Right cardiac atrium (tissue), 5 donors: ENCODE data around the gene GSS. TPM values are rescaled to one million over a fixed set of nuclear protein-coding genes. Genes with fewer than 3 reads are reported as not detected.

Experiments
- ATAC-seq, 2 donors: fragments of 200-7000 bp; cut with Tn5 transposase; one replicate each; pipeline versions ENCODE4 v1.8.0 to v1.9.1; 2020; ENCODE audit warnings: moderate library complexity in 2 of 2, mild to moderate bottlenecking in 1 of 2
- DNase-seq, 3 donors: peaks; one replicate each; pipeline ENCODE4 v3.0.0-alpha.2; 2020
- H3K27ac ChIP-seq: one replicate; pipeline ENCODE4 v1.5.1; 2013; ENCODE audit warnings: mild to moderate bottlenecking, low read length, control low read depth, moderate library complexity
- H3K27me3 ChIP-seq: one replicate; pipeline ENCODE4 v1.6.1; 2013; ENCODE audit not compliant: control insufficient read depth, insufficient read depth
- H3K4me1 ChIP-seq: one replicate; pipeline ENCODE4 v1.6.1; 2013; ENCODE audit warnings: low read length; ENCODE audit not compliant: control insufficient read depth, insufficient read depth
- H3K4me3 ChIP-seq: one replicate; pipeline ENCODE4 v1.5.1; 2013; ENCODE audit warnings: low read length, control low read depth
- H3K9me3 ChIP-seq: one replicate; pipeline ENCODE4 v1.6.1; 2013; ENCODE audit warnings: low read length; ENCODE audit not compliant: control insufficient read depth
- WGBS: extraction: QIAGEN DNeasy Blood & Tissue Kit; methylation state at CpG from one replicate; pipeline ENCODE4 v1.1.7; 2013; 5-methylcytosine and 5-hydroxymethylcytosine counted together
- intact Hi-C, 4 donors: fragments of 100-400 bp; cut with DNase I; formaldehyde crosslinking; loops; one replicate each; pipeline versions ENCODE4 v1.11.0 to v1.14.0; 2022 to 2023
- polyA plus RNA-seq: library from polyadenylated mRNA; stranded (reverse); fragments of 200-250 nt; gene quantifications from one replicate; pipeline ENCODE4 v1.2.3, GENCODE V29; 2013
- total RNA-seq, 4 donors: library from RNA; stranded (reverse); fragmentation: NEBNext Ultra II Directional; extraction: Animal tissue kit (Norgen Biotek cat#: 25700); gene quantifications; one replicate each; pipeline ENCODE4 v1.2.1, GENCODE V29; 2021
- donor health status: healthy with polysubstance abuse.
- donor health status: DM: no; HTN: yes; CAD: no.
- donor health status: DM: no; HTN: no; CAD: no.
- donor health status: DM: no; HTN: yes; CAD: no; lungs with severe emphysema.
- donor health status: DM: yes; HTN: yes; CAD: no.

GSS gene
- total and polyA plus RNA-seq, 5 donors, result 23.6 to 37.7 (median 27.0) TPM

DNA sequence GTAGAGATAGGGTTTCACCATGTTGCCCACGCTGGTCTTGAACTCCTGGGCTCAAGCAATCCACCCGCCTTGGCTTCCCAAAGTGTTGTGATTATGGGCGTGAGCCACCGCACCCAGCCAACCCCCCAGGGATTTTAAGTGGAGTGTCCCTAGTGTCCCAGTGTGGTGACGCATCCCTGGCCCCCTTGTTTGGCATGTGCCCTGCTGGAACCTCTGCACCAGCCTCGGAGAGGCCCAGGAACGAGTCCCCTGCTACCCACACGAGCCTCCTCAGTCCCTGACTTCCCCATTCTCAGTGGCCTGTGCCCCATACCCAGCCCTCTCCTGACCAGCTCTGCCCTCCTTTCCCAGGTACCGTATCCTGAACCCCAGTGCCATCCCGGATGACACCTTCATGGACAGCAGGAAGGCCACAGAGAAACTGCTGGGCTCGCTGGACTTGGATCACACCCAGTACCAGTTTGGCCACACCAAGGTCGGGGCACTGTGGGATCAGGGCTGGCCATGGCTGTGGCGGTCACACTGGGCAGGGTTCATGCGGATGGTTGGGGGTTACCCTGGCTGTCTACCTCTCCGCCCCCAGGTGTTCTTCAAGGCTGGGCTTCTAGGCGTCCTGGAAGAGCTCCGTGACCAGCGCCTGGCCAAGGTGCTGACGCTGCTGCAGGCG is 37.3 kb upstream of the GSS start:
- peak in 2 of 3 donors; percentile 33 to 49 for DNase-seq

DNA sequence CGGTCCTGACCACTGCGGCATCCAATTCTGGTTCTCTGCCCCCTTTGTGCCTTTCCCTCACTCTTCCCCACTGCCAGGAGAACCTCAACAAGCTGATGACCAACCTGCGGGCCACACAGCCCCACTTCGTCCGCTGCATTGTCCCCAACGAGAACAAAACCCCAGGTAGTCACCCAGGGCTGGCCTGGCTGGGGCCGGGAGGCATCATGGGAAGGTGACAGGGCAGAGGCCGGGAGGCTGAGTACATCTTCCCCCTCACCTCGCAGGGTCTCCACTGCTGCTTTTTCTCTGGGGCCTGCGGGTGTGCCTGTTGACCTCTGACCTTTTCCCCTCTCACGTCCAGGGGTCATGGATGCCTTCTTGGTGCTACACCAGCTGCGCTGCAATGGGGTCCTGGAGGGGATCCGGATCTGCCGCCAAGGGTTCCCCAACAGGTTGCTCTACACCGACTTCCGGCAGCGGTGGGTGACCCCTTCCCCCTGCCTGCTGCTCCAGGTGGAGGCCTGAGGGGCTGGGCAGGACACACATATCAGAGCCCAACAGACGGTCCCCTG is 35.1 kb upstream of the GSS start:
- Histone ChIP-seq H3K4me3 (no peak overlapping the region), H3K27ac (no peak overlapping the region), H3K27me3 (no peaks in the 10 kb centered on the region), H3K9me3 (no peaks in the 10 kb centered on the region), H3K4me1 (no peaks in the 10 kb centered on the region)
- ATAC-seq (no peak), DNase-seq (peak in 1 of 3 donors; percentile 40)
- intact Hi-C loops, result no loop called here
- WGBS, result 78% methylated on average over 18 of the region's 18 CpGs

More for the DNA sequence above, 37.3 kb upstream of the GSS start:
- intact Hi-C loops, result no loop called here
- Histone ChIP-seq H3K4me1 (no peaks in the 10 kb centered on the region), H3K9me3 (no peaks in the 10 kb centered on the region), H3K4me3 (no peak overlapping the region), H3K27me3 (no peaks in the 10 kb centered on the region), H3K27ac (no peak overlapping the region)
- WGBS, result 91% methylated on average over 20 of the region's 20 CpGs
- ATAC-seq, result no peak

- no peaks in the 10 kb centered on the region for H3K4me1 ChIP-seq
- DNase-seq, result no peak
- WGBS, result 75% methylated on average over 11 of the region's 11 CpGs
- no peaks in the 10 kb centered on the region for H3K9me3 ChIP-seq
- intact Hi-C loops, result no loop called here
- no peak for ATAC-seq
- no peaks in the 10 kb centered on the region for H3K27me3 ChIP-seq
- H3K27ac ChIP-seq, result no peak overlapping the region
- H3K4me3 ChIP-seq, result no peak overlapping the region
These were observed 34.6 kb upstream of the GSS start for GRCh38 chr20:34990231-34990630.

DNA sequence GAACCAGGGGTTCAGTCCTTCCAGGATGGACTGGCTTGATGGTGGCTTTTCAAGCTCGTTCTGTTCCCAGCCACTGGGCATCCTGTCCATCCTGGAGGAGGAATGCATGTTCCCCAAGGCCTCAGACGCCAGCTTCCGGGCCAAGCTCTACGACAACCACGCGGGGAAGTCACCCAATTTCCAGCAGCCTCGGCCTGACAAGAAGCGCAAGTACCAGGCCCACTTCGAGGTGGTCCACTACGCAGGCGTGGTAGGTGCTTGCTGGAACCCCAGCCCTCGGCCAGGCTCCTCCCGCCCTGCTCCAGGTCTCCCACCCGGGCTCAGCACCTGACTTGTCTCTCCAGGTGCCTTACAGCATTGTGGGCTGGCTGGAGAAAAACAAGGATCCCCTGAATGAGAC is 34.1 kb upstream of the GSS start:
- 88% methylated on average over 14 of the region's 14 CpGs for WGBS
- Histone ChIP-seq H3K27me3 (no peaks in the 10 kb centered on the region), H3K4me3 (no peak overlapping the region), H3K4me1 (no peaks in the 10 kb centered on the region), H3K27ac (no peak overlapping the region), H3K9me3 (no peaks in the 10 kb centered on the region)
- intact Hi-C loops, result no loop called here
- peak in 1 of 3 donors; percentile 37 for DNase-seq
- ATAC-seq, result no peak

- Histone ChIP-seq H3K27ac (no peak overlapping the region), H3K27me3 (no peaks in the 10 kb centered on the region), H3K9me3 (no peaks in the 10 kb centered on the region), H3K4me3 (no peak overlapping the region), H3K4me1 (no peaks in the 10 kb centered on the region)
- WGBS, result 84% methylated on average over 4 of the region's 4 CpGs
- no peak for ATAC-seq
- intact Hi-C loops, result no loop called here
- peak in 1 of 3 donors; percentile 22 for DNase-seq
These were observed 33.5 kb upstream of the GSS start for GRCh38 chr20:34989118-34989517.

GRCh38 chr20:34988191-34988540 is 32.6 kb upstream of the GSS start:
- WGBS, result 67% methylated on average over 12 of the region's 12 CpGs
- Histone ChIP-seq H3K4me1 (no peaks in the 10 kb centered on the region), H3K4me3 (no peak overlapping the region), H3K9me3 (no peaks in the 10 kb centered on the region), H3K27ac (no peak overlapping the region), H3K27me3 (no peaks in the 10 kb centered on the region)
- intact Hi-C loops, result no loop called here
- DNase-seq (peak in 1 of 3 donors; percentile 18), ATAC-seq (no peak)

- H3K27me3 ChIP-seq, result no peaks in the 10 kb centered on the region
- no peak overlapping the region for H3K27ac ChIP-seq
- peak in 2 of 3 donors; percentile 57 to 67 for DNase-seq
- no peaks in the 10 kb centered on the region for H3K4me1 ChIP-seq
- WGBS, result 63% methylated on average over 15 of the region's 15 CpGs
- no peak for ATAC-seq
- intact Hi-C loops, result no loop called here
- H3K4me3 ChIP-seq, result no peak overlapping the region
- H3K9me3 ChIP-seq, result no peaks in the 10 kb centered on the region
These were observed 31.9 kb upstream of the GSS start for GRCh38 chr20:34987288-34988190.

GRCh38 chr20:34986311-34987287 is 31.0 kb upstream of the GSS start:
- 65% methylated on average over 24 of the region's 24 CpGs for WGBS
- no peaks in the 10 kb centered on the region for H3K9me3 ChIP-seq
- intact Hi-C loops, result no loop called here
- H3K27me3 ChIP-seq, result no peaks in the 10 kb centered on the region
- H3K27ac ChIP-seq, result no peak overlapping the region
- DNase-seq (peak; percentile 18 to 56 (median 55)), ATAC-seq (peak in 1 of 2 donors; percentile 2)
- H3K4me3 ChIP-seq, result no peak overlapping the region
- no peaks in the 10 kb centered on the region for H3K4me1 ChIP-seq

DNA sequence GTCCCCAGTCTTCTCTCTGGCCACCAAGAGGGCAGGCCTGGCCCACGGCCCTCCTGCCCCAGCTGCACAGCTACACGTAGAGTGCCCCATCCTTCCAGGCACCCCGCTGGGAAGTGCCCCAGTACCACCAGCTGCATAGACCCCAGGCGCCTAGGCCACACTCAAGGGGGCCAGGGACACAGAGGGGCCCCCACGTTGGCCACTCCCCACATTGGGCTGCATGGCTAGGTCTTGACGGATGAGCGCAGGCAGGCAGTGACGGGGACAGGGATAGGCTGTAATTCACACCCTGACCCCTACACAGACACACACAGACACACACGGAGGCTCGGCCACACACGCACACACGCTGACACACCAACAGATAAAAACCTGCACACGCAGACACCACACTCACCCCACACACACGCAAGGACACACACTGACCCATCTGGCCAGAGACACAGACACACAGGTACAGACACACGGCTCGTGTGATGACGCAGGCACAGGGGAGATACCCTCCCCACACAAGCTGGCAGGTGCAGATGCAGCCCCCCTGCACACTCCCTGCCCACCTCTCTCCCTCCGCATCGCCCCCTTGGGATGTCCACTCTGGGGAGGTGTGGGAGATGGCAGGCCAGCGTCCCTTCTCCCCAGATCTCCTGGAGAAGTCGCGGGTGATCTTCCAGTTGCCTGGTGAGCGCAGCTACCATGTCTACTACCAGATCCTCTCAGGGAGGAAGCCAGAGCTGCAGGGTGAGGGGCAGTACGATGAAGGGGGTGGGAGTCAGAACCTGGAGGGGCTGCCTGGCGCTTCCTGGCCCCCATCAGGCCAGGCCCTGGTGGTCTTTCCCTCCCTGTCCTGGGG is 30.1 kb upstream of the GSS start:
- ATAC-seq (peak in 1 of 2 donors; percentile 3), DNase-seq (peak in 2 of 3 donors; percentile 16 to 53)
- Histone ChIP-seq H3K27ac (no peak overlapping the region), H3K27me3 (no peaks in the 10 kb centered on the region), H3K4me1 (no peaks in the 10 kb centered on the region), H3K4me3 (no peak overlapping the region), H3K9me3 (no peaks in the 10 kb centered on the region)
- WGBS, result 68% methylated on average over 25 of the region's 25 CpGs
- intact Hi-C loops, result no loop called here
